Measurements from ENCODE around the gene SRGAP2B. TPM values are rescaled to one million over a fixed set of nuclear protein-coding genes. Genes with fewer than 3 reads are reported as not detected.
"Not testable (repeated sequence)": the region's sequence is repeated elsewhere in the genome, so short reads cannot be mapped to it uniquely, and the experiment has no call there.

The SRGAP2B gene
- total and polyA plus RNA-seq, 4 donors = 5.8 to 49.8 (median 25.3) TPM

DNA sequence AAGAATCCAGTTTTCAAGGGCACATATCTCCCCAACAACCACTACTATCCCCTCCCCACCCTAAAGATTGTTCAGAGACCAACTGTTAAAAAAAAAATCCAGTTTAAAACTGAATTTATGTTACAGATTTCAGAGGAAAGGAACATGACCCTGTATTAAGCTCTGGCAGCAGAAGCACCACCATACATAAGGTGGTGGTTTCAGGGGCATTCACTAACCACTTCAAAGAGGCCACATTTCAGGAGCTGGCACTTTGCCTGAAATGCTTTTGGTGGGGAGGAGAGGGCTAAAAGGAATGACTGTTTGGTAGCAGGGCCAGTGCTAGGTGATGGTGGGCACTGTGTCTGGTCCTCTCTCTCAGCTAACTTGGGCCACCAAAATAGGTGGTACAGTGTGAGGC, 176.0 kb downstream of the SRGAP2B start:
- not testable (repeated sequence) for H3K4me1 ChIP-seq (ENCODE audit: control insufficient read depth in 5 of 5, insufficient read depth in 5 of 5, low read length in 5 of 5); H3K27ac ChIP-seq (ENCODE audit: low read depth in 1 of 2, low read length in 1 of 2); H3K9me3 ChIP-seq (ENCODE audit: control insufficient read depth in 4 of 4, insufficient read depth in 3 of 4, low read length in 3 of 4); H3K36me3 ChIP-seq (ENCODE audit: control insufficient read depth in 4 of 4, insufficient read depth in 4 of 4, low read length in 4 of 4); H3K27me3 ChIP-seq (ENCODE audit: control insufficient read depth in 3 of 3, insufficient read depth in 3 of 3, low read length in 2 of 3); H3K4me3 ChIP-seq; ATAC-seq (ENCODE audit: insufficient read depth, low FRiP score); H3K9ac ChIP-seq (ENCODE audit: insufficient read depth in 1 of 2, low read length in 2 of 2); DNase-seq

DNA sequence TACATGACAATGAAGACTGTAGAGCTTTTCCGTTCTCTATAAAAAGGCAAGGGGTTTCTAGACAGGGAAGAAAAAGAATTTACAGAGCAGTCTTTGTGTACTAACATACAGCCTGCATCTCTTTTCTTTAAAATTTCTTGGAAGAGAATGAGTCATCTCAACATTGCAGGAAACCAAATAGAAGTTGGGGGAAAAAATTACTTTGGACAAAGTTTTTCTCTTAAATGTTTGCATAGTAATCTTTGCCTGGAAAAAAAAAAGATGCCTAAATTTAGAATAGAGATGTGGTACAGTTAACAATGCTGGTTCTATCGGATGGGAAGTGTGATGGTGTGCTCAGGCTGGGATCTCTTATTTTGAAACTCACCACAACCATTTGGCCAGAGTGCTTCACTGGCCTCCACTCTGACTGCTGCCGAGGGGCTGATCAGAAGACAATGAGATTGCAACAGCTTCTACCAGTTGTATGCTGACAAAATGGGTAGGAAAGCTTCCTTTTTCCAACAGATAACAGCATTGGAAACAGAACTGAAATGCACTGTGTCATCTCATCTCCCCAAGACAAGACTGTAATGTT, 177.0 kb downstream of the SRGAP2B start:
- not testable (repeated sequence) for H3K4me1 ChIP-seq (ENCODE audit: control insufficient read depth in 5 of 5, insufficient read depth in 5 of 5, low read length in 5 of 5); H3K9me3 ChIP-seq (ENCODE audit: control insufficient read depth in 4 of 4, insufficient read depth in 3 of 4, low read length in 3 of 4); H3K9ac ChIP-seq (ENCODE audit: insufficient read depth in 1 of 2, low read length in 2 of 2); H3K4me3 ChIP-seq; DNase-seq; H3K36me3 ChIP-seq (ENCODE audit: control insufficient read depth in 4 of 4, insufficient read depth in 4 of 4, low read length in 4 of 4); H3K27ac ChIP-seq (ENCODE audit: low read depth in 1 of 2, low read length in 1 of 2); H3K27me3 ChIP-seq (ENCODE audit: control insufficient read depth in 3 of 3, insufficient read depth in 3 of 3, low read length in 2 of 3)
- 11 to 33% methylated on average over 1 of the region's 3 CpGs for WGBS, 2 donors
- ATAC-seq (ENCODE audit: insufficient read depth, low FRiP score) = peak; percentile 71

GRCh38 chr1:144917154-144918026, 177.7 kb downstream of the SRGAP2B start:
- H3K36me3 ChIP-seq (ENCODE audit: control insufficient read depth in 4 of 4, insufficient read depth in 4 of 4, low read length in 4 of 4); DNase-seq; H3K4me3 ChIP-seq; H3K27me3 ChIP-seq (ENCODE audit: control insufficient read depth in 3 of 3, insufficient read depth in 3 of 3, low read length in 2 of 3); H3K9me3 ChIP-seq (ENCODE audit: control insufficient read depth in 4 of 4, insufficient read depth in 3 of 4, low read length in 3 of 4); H3K27ac ChIP-seq (ENCODE audit: low read depth in 1 of 2, low read length in 1 of 2); H3K9ac ChIP-seq (ENCODE audit: insufficient read depth in 1 of 2, low read length in 2 of 2); H3K4me1 ChIP-seq (ENCODE audit: control insufficient read depth in 5 of 5, insufficient read depth in 5 of 5, low read length in 5 of 5): not testable (repeated sequence)
- no CpG with 5 or more reads among the region's 8 CpGs for WGBS, 2 donors
- peak; percentile 75 for ATAC-seq (ENCODE audit: insufficient read depth, low FRiP score)

GRCh38 chr1:144913977-144914734, 181.0 kb downstream of the SRGAP2B start:
- not testable (repeated sequence) for H3K27me3 ChIP-seq (ENCODE audit: control insufficient read depth in 3 of 3, insufficient read depth in 3 of 3, low read length in 2 of 3); ATAC-seq (ENCODE audit: insufficient read depth, low FRiP score); H3K36me3 ChIP-seq (ENCODE audit: control insufficient read depth in 4 of 4, insufficient read depth in 4 of 4, low read length in 4 of 4); H3K4me1 ChIP-seq (ENCODE audit: control insufficient read depth in 5 of 5, insufficient read depth in 5 of 5, low read length in 5 of 5); H3K27ac ChIP-seq (ENCODE audit: low read depth in 1 of 2, low read length in 1 of 2); DNase-seq; H3K9ac ChIP-seq (ENCODE audit: insufficient read depth in 1 of 2, low read length in 2 of 2); H3K4me3 ChIP-seq; H3K9me3 ChIP-seq (ENCODE audit: control insufficient read depth in 4 of 4, insufficient read depth in 3 of 4, low read length in 3 of 4)
- WGBS, 2 donors = 57% methylated on average over 2 of the region's 12 CpGs; no CpG with 5 or more reads in 1 of the 2 donors

DNA sequence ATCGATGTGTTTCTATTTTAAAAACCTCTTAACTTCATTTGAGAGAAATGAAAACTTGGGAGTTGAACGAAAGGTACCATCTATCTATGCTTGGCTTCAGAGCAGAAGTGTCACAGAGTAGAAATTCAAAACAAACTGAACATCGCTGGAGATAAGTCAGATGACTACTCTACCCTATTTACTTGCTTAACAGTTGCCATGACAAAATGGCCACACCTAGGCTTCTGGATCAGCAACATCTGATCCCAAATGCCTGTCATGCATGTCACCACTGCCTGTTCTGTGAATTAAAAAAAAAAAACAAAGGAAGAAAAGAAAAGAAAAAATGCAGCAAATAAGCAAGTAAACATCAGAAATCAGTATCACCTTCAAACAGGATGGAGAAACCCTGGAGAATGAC, 181.7 kb downstream of the SRGAP2B start:
- H3K9me3 ChIP-seq (ENCODE audit: control insufficient read depth in 4 of 4, insufficient read depth in 3 of 4, low read length in 3 of 4); DNase-seq; H3K9ac ChIP-seq (ENCODE audit: insufficient read depth in 1 of 2, low read length in 2 of 2); H3K27ac ChIP-seq (ENCODE audit: low read depth in 1 of 2, low read length in 1 of 2); H3K27me3 ChIP-seq (ENCODE audit: control insufficient read depth in 3 of 3, insufficient read depth in 3 of 3, low read length in 2 of 3); H3K36me3 ChIP-seq (ENCODE audit: control insufficient read depth in 4 of 4, insufficient read depth in 4 of 4, low read length in 4 of 4); ATAC-seq (ENCODE audit: insufficient read depth, low FRiP score); H3K4me3 ChIP-seq; H3K4me1 ChIP-seq (ENCODE audit: control insufficient read depth in 5 of 5, insufficient read depth in 5 of 5, low read length in 5 of 5): not testable (repeated sequence)
- no CpG with 5 or more reads among the region's 3 CpGs for WGBS, 2 donors

DNA sequence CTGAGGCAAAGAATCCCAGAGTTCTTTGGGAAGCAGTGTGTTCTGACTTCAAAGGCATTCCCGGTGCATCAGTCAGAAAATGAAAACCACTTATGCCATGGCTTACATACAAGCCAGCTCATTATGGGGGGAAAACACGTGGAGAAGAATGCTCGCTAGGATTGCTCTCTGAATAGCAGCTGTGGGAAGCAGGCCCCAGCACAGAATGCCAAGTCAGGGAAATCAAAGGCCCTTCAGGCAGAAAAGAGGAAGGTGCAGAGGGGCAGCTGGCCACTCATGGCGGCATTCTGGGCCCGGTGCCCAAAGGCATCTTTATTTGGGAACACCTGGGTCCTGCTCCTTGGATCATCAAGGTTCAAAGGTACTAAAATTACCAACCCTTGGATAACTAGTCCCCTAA, 184.4 kb downstream of the SRGAP2B start:
- not testable (repeated sequence) for H3K9me3 ChIP-seq (ENCODE audit: control insufficient read depth in 4 of 4, insufficient read depth in 3 of 4, low read length in 3 of 4); H3K4me3 ChIP-seq; H3K27me3 ChIP-seq (ENCODE audit: control insufficient read depth in 3 of 3, insufficient read depth in 3 of 3, low read length in 2 of 3); ATAC-seq (ENCODE audit: insufficient read depth, low FRiP score); DNase-seq; H3K4me1 ChIP-seq (ENCODE audit: control insufficient read depth in 5 of 5, insufficient read depth in 5 of 5, low read length in 5 of 5); H3K9ac ChIP-seq (ENCODE audit: insufficient read depth in 1 of 2, low read length in 2 of 2); H3K36me3 ChIP-seq (ENCODE audit: control insufficient read depth in 4 of 4, insufficient read depth in 4 of 4, low read length in 4 of 4); H3K27ac ChIP-seq (ENCODE audit: low read depth in 1 of 2, low read length in 1 of 2)
- WGBS, 2 donors = no CpG with 5 or more reads among the region's 5 CpGs

DNA sequence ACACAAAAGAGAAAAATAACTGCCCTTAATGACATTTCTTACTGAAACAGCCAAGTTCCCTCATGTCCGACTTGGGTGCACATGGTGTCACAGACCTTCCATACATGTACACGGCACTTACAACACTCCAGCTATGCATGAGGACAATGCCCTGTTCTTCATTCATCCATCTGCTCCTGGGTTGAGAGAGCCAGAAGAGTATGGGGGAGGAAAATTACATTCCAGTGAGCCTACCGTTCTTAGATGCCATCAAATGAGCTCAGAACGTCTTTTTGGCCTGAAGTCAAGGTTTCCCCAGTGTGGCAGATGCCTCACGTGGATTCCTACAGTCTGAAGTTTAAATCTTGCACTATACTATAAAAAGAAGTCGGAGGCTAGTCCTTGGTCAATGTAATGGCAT, 194.3 kb downstream of the SRGAP2B start:
- H3K9ac ChIP-seq (ENCODE audit: insufficient read depth in 1 of 2, low read length in 2 of 2); H3K27me3 ChIP-seq (ENCODE audit: control insufficient read depth in 3 of 3, insufficient read depth in 3 of 3, low read length in 2 of 3); H3K27ac ChIP-seq (ENCODE audit: low read depth in 1 of 2, low read length in 1 of 2); H3K36me3 ChIP-seq (ENCODE audit: control insufficient read depth in 4 of 4, insufficient read depth in 4 of 4, low read length in 4 of 4); DNase-seq; H3K4me3 ChIP-seq; H3K9me3 ChIP-seq (ENCODE audit: control insufficient read depth in 4 of 4, insufficient read depth in 3 of 4, low read length in 3 of 4); ATAC-seq (ENCODE audit: insufficient read depth, low FRiP score); H3K4me1 ChIP-seq (ENCODE audit: control insufficient read depth in 5 of 5, insufficient read depth in 5 of 5, low read length in 5 of 5): not testable (repeated sequence)
- WGBS, 2 donors = no CpG with 5 or more reads among the region's 6 CpGs
